Prostate gland (tissue), 2 donors: ENCODE results near the gene UBASH3B. TPM values are rescaled to one million over a fixed set of nuclear protein-coding genes. Genes with fewer than 3 reads are reported as not detected.

Experiments
- DNase-seq: peaks from one replicate; pipeline ENCODE4 v3.0.0-alpha.2; 2019; ENCODE audit warnings: low spot score
- H3K27ac ChIP-seq, 2 donors: fragments of 200-600 bp; sonication (generic); 2 replicates each; pipeline ENCODE4 v1.5.1; 2017 to 2019
- H3K27me3 ChIP-seq: fragments of 200-600 bp; sonication (generic); replicated peaks from 2 replicates; pipeline ENCODE4 v1.5.1; 2019; ENCODE audit not compliant: insufficient read depth
- H3K36me3 ChIP-seq, 2 donors: fragments of 200-600 bp; sonication (generic); 1 replicate in 1 of 2; 2 replicates in 1 of 2; pipeline versions ENCODE4 v1.5.1 to v1.8.1; 2017 to 2019
- H3K4me1 ChIP-seq: fragments of 200-600 bp; sonication (generic); replicated peaks from 2 replicates; pipeline ENCODE4 v1.5.1; 2019
- H3K4me3 ChIP-seq, 2 donors: fragments of 200-600 bp; sonication (generic); 2 replicates each; pipeline ENCODE4 v1.5.1; 2017 to 2019
- H3K9me3 ChIP-seq: fragments of 200-600 bp; sonication (generic); 2 replicates; pipeline ENCODE4 v1.5.1; 2017
- CTCF ChIP-seq, 4 experiments: fragments of 200-600 bp in 2 of 4; fragments of 450-650 bp in 2 of 4; sonication (generic) in 2 of 4; IDR thresholded peaks; 1 replicate in 3 of 4; 2 replicates in 1 of 4; pipeline ENCODE4 v1.5.1; 2016 to 2019; ENCODE audit warnings: antibody characterized with exemption in 4 of 4, mild to moderate bottlenecking in 2 of 4, moderate library complexity in 2 of 4
- POLR2A ChIP-seq: fragments of 450-650 bp; IDR thresholded peaks from one replicate; pipeline ENCODE4 v1.6.1; 2016; ENCODE audit warnings: antibody characterized with exemption, mild to moderate bottlenecking
- POLR2AphosphoS5 ChIP-seq: sonication (generic); formaldehyde crosslinking; IDR thresholded peaks from one replicate; pipeline ENCODE4 v1.6.1; 2017; ENCODE audit warnings: antibody characterized with exemption
- WGBS: methylation state at CpG from one replicate; pipeline ENCODE4 v1.1.5; 2018; 5-methylcytosine and 5-hydroxymethylcytosine counted together
- intact Hi-C: fragments of 100-400 bp; cut with DNase I; formaldehyde crosslinking; loops from one replicate; pipeline ENCODE4 v1.14.2; 2022
- total RNA-seq, 2 donors: library from RNA; depleted of rRNA; stranded (reverse); fragments of >200 nt; gene quantifications; one replicate each; pipeline ENCODE4 v1.1.0, GENCODE V29; 2016

UBASH3B gene
- total RNA-seq, 2 donors from 2014 or later: 1.9 to 9.9 TPM

GRCh38 chr11:122656073-122656630 lies 630 bp downstream of the UBASH3B start:
- H3K27me3 ChIP-seq: no peaks in the 10 kb centered on the region
- no peak for TF ChIP-seq CTCF (IDR thresholded peaks at IDR 0.05)
- TF ChIP-seq POLR2A: no peak
- no peak for TF ChIP-seq POLR2AphosphoS5
- intact Hi-C loops: no loop called here
- no peaks in the 10 kb centered on the region for H3K36me3 ChIP-seq
- H3K4me3 ChIP-seq: peak overlapping the region; percentile 48 to 73
- peak overlapping the region; percentile 78 to 88 for H3K27ac ChIP-seq
- H3K4me1 ChIP-seq: no peaks in the 10 kb centered on the region
- DNase-seq: peak; percentile 26
- no peaks in the 10 kb centered on the region for H3K9me3 ChIP-seq
- WGBS: under 1% methylated on average over 50 of the region's 66 CpGs

- no peaks in the 10 kb centered on the region for H3K4me1 ChIP-seq
- no peaks in the 10 kb centered on the region for H3K27me3 ChIP-seq
- intact Hi-C loops: no loop called here
- TF ChIP-seq POLR2AphosphoS5: no peak
- TF ChIP-seq POLR2A: no peak
- no peak for TF ChIP-seq CTCF (IDR thresholded peaks at IDR 0.05)
- peak overlapping the region; percentile 78 to 88 for H3K27ac ChIP-seq
- 0% methylated on average over 25 of the region's 25 CpGs for WGBS
- DNase-seq: peak; percentile 13
- no peaks in the 10 kb centered on the region for H3K36me3 ChIP-seq
- H3K4me3 ChIP-seq: peak overlapping the region; percentile 48 to 73
- no peaks in the 10 kb centered on the region for H3K9me3 ChIP-seq
Observed at GRCh38 chr11:122656631-122657101, 1.1 kb downstream of the UBASH3B start.

- no peaks in the 10 kb centered on the region for H3K9me3 ChIP-seq
- no peak overlapping the region for H3K27ac ChIP-seq
- WGBS: 89% methylated on average over 11 of the region's 11 CpGs
- TF ChIP-seq CTCF (IDR thresholded peaks at IDR 0.05) (no peak), POLR2AphosphoS5 (no peak), POLR2A (no peak)
- intact Hi-C loops: no loop called here
- no peaks in the 10 kb centered on the region for H3K36me3 ChIP-seq
- DNase-seq: no peak
- H3K4me1 ChIP-seq: no peaks in the 10 kb centered on the region
- H3K4me3 ChIP-seq: no peak overlapping the region
- no peaks in the 10 kb centered on the region for H3K27me3 ChIP-seq
Observed at GRCh38 chr11:122659676-122660554, 4.4 kb downstream of the UBASH3B start.

- no peak for TF ChIP-seq POLR2AphosphoS5
- no peak for TF ChIP-seq POLR2A
- TF ChIP-seq CTCF (IDR thresholded peaks at IDR 0.05): no peak
- intact Hi-C loops: no loop called here
- Histone ChIP-seq H3K4me1 (no peaks in the 10 kb centered on the region), H3K4me3 (no peak overlapping the region), H3K27ac (no peak overlapping the region), H3K36me3 (no peaks in the 10 kb centered on the region), H3K27me3 (no peaks in the 10 kb centered on the region), H3K9me3 (no peaks in the 10 kb centered on the region)
- DNase-seq: no peak
- 51% methylated on average over 7 of the region's 7 CpGs for WGBS
Observed at GRCh38 chr11:122661182-122661945, 5.8 kb downstream of the UBASH3B start.
